ENCODE data around the gene FGF22. TPM values are rescaled to one million over a fixed set of nuclear protein-coding genes. Genes with fewer than 3 reads are reported as not detected.

Gene FGF22
- total and polyA plus RNA-seq, 2 of the 13 experiments (the other 11 are each of a cell fraction or from before 2014, with no cell fraction given): 0.24 TPM; not detected in 1

- TF ChIP-seq, protein P1, sequence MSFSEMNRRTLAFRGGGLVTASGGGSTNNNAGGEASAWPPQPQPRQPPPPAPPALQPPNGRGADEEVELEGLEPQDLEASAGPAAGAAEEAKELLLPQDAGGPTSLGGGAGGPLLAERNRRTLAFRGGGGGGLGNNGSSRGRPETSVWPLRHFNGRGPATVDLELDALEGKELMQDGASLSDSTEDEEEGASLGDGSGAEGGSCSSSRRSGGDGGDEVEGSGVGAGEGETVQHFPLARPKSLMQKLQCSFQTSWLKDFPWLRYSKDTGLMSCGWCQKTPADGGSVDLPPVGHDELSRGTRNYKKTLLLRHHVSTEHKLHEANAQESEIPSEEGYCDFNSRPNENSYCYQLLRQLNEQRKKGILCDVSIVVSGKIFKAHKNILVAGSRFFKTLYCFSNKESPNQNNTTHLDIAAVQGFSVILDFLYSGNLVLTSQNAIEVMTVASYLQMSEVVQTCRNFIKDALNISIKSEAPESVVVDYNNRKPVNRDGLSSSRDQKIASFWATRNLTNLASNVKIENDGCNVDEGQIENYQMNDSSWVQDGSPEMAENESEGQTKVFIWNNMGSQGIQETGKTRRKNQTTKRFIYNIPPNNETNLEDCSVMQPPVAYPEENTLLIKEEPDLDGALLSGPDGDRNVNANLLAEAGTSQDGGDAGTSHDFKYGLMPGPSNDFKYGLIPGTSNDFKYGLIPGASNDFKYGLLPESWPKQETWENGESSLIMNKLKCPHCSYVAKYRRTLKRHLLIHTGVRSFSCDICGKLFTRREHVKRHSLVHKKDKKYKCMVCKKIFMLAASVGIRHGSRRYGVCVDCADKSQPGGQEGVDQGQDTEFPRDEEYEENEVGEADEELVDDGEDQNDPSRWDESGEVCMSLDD (CRISPR knock-in tag; IDR thresholded peaks at IDR 0.05; ENCODE audit: borderline replicate concordance): no peak
- TF ChIP-seq JDP2 (CRISPR knock-in tag; IDR thresholded peaks at IDR 0.05; ENCODE audit: borderline replicate concordance) (peak; percentile 70; the same call in 1 of the 2 replicates), ZNF776 (CRISPR knock-in tag; IDR thresholded peaks at IDR 0.05) (0 out of 2 replicates have a peak, but pooled peaks have one; percentile 50), PATZ1 (CRISPR knock-in tag; IDR thresholded peaks at IDR 0.05) (peak; percentile 47; the same call in 1 of the 2 replicates), HOXA3 (CRISPR knock-in tag; IDR thresholded peaks at IDR 0.05) (peak; percentile 55; the same call in 1 of the 2 replicates), ZFP90 (CRISPR knock-in tag; IDR thresholded peaks at IDR 0.05; ENCODE audit: borderline replicate concordance) (peak; percentile 65; the same call in 1 of the 2 replicates), GABPA (IDR thresholded peaks at IDR 0.05; ENCODE audit: low read depth, low read length) (peak; percentile 41), GABPA (CRISPR knock-in tag; IDR thresholded peaks at IDR 0.05; ENCODE audit: low read depth) (no peak), ZNF205 (CRISPR knock-in tag; IDR thresholded peaks at IDR 0.05) (0 out of 2 replicates have a peak, but pooled peaks have one; percentile 21), ZNF747 (CRISPR knock-in tag; IDR thresholded peaks at IDR 0.05; ENCODE audit: borderline replicate concordance) (no peak; the same call in 1 of the 2 replicates), ZFP37 (CRISPR knock-in tag; IDR thresholded peaks at IDR 0.05; ENCODE audit: borderline replicate concordance) (peak; percentile 77; the same call in 1 of the 2 replicates), ZNF350 (CRISPR knock-in tag; IDR thresholded peaks at IDR 0.05; ENCODE audit: borderline replicate concordance, low read depth) (peak; percentile 66; the same call in 1 of the 2 replicates), ZNF556 (CRISPR knock-in tag; IDR thresholded peaks at IDR 0.05; ENCODE audit: borderline replicate concordance) (peak; percentile 56; the same call in 1 of the 2 replicates), ETV5 (CRISPR knock-in tag; IDR thresholded peaks at IDR 0.05; ENCODE audit: borderline replicate concordance) (peak; percentile 7; the same call in 1 of the 2 replicates), PTBP1 (IDR thresholded peaks at IDR 0.05; ENCODE audit: low read depth, low read length, poor library complexity, severe bottlenecking) (peak; percentile 30), ZNF777 (CRISPR knock-in tag; IDR thresholded peaks at IDR 0.05) (peak; percentile 17; the same call in 1 of the 2 replicates), NR2C2 (CRISPR knock-in tag; IDR thresholded peaks at IDR 0.05; ENCODE audit: borderline replicate concordance) (peak; percentile 55), HNF1A (IDR thresholded peaks at IDR 0.05; ENCODE audit: low read depth) (no peak), HNF1A (CRISPR knock-in tag; IDR thresholded peaks at IDR 0.05; ENCODE audit: borderline replicate concordance) (peak; percentile 74), ZNF607 (CRISPR knock-in tag; IDR thresholded peaks at IDR 0.05; ENCODE audit: borderline replicate concordance) (0 out of 2 replicates have a peak, but pooled peaks have one; percentile 20)
These were observed 23.4 kb downstream of the FGF22 start, which contains the start of gene RNF126 (continued) for GRCh38 chr19:662962-663681.
